ENCODE results near the gene CNTFR.

The CNTFR gene

DNA sequence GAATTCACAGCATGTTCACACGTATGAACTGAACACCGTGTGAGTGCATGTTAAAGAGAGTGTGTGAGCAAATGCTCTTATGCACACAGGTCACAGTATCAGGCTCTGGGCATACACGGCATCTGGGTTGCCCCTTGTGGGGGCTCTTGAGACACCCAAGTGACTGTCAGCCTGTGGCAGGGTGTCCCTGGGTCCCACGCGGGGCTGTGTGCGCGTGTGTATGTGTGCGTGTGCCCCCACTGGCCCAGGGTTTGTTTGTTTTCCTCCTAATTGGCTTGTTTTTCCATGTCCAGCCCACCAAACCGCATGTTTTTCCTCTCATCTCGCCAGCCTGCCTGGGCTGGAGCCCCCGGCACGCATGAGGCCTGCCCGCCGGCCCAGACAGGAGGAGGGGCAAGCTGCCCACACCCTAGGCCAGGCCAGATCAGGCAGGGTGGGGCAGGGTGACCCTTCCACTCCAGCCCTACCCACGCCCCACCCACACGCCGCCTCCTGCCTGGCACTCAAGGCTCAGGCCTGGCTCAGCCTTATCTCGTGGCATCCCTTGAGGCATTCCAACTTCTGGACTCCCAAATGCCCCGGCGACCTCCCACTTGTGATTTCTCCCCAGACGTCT lies 28.8 kb downstream of the CNTFR start:
- Histone ChIP-seq H3K36me3 (ENCODE audit: control insufficient read depth, low read length) (no peaks in the 10 kb centered on the region), H3K4me1 (ENCODE audit: control insufficient read depth, low read length) (no peaks in the 10 kb centered on the region), H3K4me3 (ENCODE audit: low read length) (no peak overlapping the region), H3K27ac (ENCODE audit: low read depth, low read length) (no peak overlapping the region), H3F3A (ENCODE audit: control insufficient read depth, insufficient read depth) (no peaks in the 10 kb centered on the region), H3K9me2 (replicated peaks; ENCODE audit: control insufficient read depth, low read length) (no peaks in the 10 kb centered on the region), H3K79me2 (ENCODE audit: control insufficient read depth, low read length) (no peaks in the 10 kb centered on the region), H4K20me1 (ENCODE audit: control insufficient read depth, insufficient read depth, low read depth, low read length) (no peaks in the 10 kb centered on the region), H3K27me3 (ENCODE audit: control insufficient read depth, low read length) (0 out of 2 replicates have a peak, but pooled peaks cover 3% of the 10 kb centered on the region), H3K4me2 (ENCODE audit: low read length) (no peak overlapping the region), H3K9me3 (ENCODE audit: control insufficient read depth, insufficient read depth, low read length) (peaks cover 5% of the 10 kb centered on the region; the same call in 1 of the 2 replicates)
- no peak for TF ChIP-seq EZH2phosphoT487 (IDR thresholded peaks at IDR 0.05; ENCODE audit: borderline replicate concordance, low read length)
- TF ChIP-seq, protein P1, sequence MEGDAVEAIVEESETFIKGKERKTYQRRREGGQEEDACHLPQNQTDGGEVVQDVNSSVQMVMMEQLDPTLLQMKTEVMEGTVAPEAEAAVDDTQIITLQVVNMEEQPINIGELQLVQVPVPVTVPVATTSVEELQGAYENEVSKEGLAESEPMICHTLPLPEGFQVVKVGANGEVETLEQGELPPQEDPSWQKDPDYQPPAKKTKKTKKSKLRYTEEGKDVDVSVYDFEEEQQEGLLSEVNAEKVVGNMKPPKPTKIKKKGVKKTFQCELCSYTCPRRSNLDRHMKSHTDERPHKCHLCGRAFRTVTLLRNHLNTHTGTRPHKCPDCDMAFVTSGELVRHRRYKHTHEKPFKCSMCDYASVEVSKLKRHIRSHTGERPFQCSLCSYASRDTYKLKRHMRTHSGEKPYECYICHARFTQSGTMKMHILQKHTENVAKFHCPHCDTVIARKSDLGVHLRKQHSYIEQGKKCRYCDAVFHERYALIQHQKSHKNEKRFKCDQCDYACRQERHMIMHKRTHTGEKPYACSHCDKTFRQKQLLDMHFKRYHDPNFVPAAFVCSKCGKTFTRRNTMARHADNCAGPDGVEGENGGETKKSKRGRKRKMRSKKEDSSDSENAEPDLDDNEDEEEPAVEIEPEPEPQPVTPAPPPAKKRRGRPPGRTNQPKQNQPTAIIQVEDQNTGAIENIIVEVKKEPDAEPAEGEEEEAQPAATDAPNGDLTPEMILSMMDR (IDR thresholded peaks at IDR 0.05; ENCODE audit: low read depth, low read length, poor library complexity, severe bottlenecking), result no peak

DNA sequence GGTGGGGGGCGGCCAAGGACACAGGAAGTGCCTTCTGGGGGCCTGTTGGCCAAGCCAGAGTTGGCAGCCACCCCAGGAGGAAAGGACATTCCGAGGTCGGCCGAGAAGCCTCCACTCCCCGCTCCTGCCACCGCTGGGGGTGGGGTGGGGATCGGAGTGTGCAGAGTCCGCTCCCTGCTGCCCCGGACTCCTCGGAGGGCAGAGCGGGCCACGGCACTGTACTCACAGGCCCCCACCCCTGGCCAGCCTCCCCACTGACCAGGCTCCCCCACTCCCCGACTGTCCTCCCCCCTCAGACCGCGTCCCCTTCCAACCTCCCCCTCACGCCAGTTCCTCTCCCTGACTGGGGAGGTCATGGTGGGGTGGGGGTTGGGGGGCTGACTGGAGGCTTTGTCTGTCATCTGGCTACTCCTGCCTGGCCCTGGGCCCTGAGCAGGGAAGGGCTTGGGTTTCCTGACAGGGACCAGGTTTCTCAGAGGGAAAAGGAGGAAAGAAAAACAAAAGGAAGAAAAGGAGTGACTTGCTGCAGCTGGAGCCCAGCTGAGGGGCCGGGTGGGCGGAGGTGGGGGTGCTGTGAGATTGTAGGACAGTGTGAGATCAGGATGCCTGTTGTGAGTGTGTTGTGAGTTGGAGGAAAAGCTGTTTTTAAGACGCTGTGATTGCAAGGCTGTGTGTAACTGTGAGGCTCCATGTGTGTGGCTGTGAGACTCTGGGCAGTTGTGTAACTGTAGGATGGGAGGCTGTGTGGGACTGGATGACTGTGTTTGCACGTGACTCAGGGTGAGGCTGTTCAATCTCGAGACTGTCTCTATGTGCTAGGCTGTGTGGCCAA lies 29.7 kb downstream of the CNTFR start:
- TF ChIP-seq, protein P1 (IDR thresholded peaks at IDR 0.05; ENCODE audit: low read depth, low read length, poor library complexity, severe bottlenecking), result no peak
- no peak for TF ChIP-seq EZH2phosphoT487 (IDR thresholded peaks at IDR 0.05; ENCODE audit: borderline replicate concordance, low read length)
- no peak overlapping the region for H3K4me2 ChIP-seq (ENCODE audit: low read length)
- no peak overlapping the region for H3K27ac ChIP-seq (ENCODE audit: low read depth, low read length)
- 0 out of 2 replicates have a peak, but pooled peaks cover 3% of the 10 kb centered on the region for H3K27me3 ChIP-seq (ENCODE audit: control insufficient read depth, low read length)
- H4K20me1 ChIP-seq (ENCODE audit: control insufficient read depth, insufficient read depth, low read depth, low read length), result no peaks in the 10 kb centered on the region
- no peaks in the 10 kb centered on the region for H3K9me2 ChIP-seq (replicated peaks; ENCODE audit: control insufficient read depth, low read length)
- no peaks in the 10 kb centered on the region for H3K4me1 ChIP-seq (ENCODE audit: control insufficient read depth, low read length)
- H3K9me3 ChIP-seq (ENCODE audit: control insufficient read depth, insufficient read depth, low read length), result peaks cover 5% of the 10 kb centered on the region; the same call in 1 of the 2 replicates
- H3F3A ChIP-seq (ENCODE audit: control insufficient read depth, insufficient read depth), result no peaks in the 10 kb centered on the region
- H3K4me3 ChIP-seq (ENCODE audit: low read length), result no peak overlapping the region
- no peaks in the 10 kb centered on the region for H3K79me2 ChIP-seq (ENCODE audit: control insufficient read depth, low read length)
- no peaks in the 10 kb centered on the region for H3K36me3 ChIP-seq (ENCODE audit: control insufficient read depth, low read length)

DNA sequence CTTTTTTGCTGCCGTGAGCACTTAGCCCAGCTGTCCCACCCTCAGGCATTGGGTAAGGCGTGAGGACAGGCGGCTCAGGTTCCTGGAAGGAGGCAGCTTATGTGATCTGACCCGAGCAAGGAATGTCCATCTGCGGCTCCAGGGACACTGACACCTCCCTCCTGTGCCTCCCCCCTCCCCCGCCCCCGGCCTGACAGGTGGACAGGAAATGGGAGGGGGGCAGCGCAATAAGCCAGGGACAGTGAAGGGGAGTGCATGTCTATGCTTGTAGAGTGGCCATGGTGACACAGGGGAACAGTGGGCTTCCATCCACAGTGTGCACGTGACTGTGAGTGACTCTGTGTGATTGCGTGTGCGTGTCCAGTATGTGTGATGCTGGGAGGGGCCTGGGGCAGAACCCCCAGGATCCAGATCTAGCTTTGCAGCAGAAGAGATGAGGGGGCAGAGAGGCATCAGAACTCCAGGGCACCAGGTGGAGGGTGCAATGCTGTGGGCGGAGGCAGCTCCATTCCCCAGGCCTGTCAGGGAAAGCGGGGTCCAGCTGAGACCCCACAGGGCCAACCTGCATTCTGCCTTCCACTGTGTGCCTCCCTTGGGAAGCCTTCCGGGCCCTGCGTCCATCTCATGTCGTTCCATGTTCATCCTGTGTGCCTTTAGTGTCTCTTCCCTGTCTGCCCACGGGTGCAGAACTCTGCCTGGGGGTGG lies 30.5 kb downstream of the CNTFR start:
- no peaks in the 10 kb centered on the region for H3K4me1 ChIP-seq (ENCODE audit: control insufficient read depth, low read length)
- no peaks in the 10 kb centered on the region for H3K36me3 ChIP-seq (ENCODE audit: control insufficient read depth, low read length)
- no peak for TF ChIP-seq EZH2phosphoT487 (IDR thresholded peaks at IDR 0.05; ENCODE audit: borderline replicate concordance, low read length)
- TF ChIP-seq, protein P1 (IDR thresholded peaks at IDR 0.05; ENCODE audit: low read depth, low read length, poor library complexity, severe bottlenecking), result no peak
- no peak overlapping the region for H3K4me2 ChIP-seq (ENCODE audit: low read length)
- H3K4me3 ChIP-seq (ENCODE audit: low read length), result no peak overlapping the region
- no peaks in the 10 kb centered on the region for H3F3A ChIP-seq (ENCODE audit: control insufficient read depth, insufficient read depth)
- H3K9me2 ChIP-seq (replicated peaks; ENCODE audit: control insufficient read depth, low read length), result no peaks in the 10 kb centered on the region
- 0 out of 2 replicates have a peak, but pooled peaks cover 3% of the 10 kb centered on the region for H3K27me3 ChIP-seq (ENCODE audit: control insufficient read depth, low read length)
- H3K9me3 ChIP-seq (ENCODE audit: control insufficient read depth, insufficient read depth, low read length), result peaks cover 5% of the 10 kb centered on the region; the same call in 1 of the 2 replicates
- no peaks in the 10 kb centered on the region for H4K20me1 ChIP-seq (ENCODE audit: control insufficient read depth, insufficient read depth, low read depth, low read length)
- H3K79me2 ChIP-seq (ENCODE audit: control insufficient read depth, low read length), result no peaks in the 10 kb centered on the region
- H3K27ac ChIP-seq (ENCODE audit: low read depth, low read length), result no peak overlapping the region
